ENCODE data around the gene CCND3. TPM values are rescaled to one million over a fixed set of nuclear protein-coding genes. Genes with fewer than 3 reads are reported as not detected.

CCND3 gene
- total and polyA plus RNA-seq, 2 experiments from 2014 or later, result 20.0 to 43.1 TPM

DNA sequence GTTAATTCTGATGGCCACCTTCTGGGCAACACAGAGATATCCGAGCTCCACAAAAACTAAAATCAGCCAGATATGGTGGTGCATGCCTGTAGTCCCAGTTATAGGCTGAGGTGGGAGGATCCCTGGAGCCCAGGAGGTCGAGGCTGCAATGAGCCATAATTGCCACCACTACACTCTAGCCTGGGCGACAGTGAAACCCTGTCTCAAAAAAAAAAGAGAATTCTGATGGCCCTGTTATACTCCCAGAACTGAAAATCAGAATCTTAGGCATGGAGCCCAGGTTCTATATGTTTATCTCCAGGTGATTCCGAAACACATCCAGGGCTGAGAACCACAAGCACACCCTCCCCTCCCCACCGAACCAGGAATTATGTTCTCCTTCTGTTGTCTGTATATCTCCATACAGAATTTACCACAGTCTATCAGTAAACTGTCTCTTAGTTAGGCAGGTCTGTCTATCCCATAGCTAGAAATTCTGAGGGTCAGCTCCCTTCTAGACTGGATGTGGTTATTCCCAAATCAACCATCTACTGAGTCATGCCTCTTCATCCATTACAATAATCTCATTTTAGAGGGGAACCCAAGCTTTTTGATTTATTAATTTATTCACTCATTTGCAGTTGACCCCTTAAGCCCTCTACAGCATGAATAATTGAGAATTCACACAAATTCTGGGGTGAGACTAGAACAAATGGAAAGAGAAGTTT lies 24.8 kb upstream of the CCND3 start:
- H3K9me3 ChIP-seq (ENCODE audit: low read depth), result no peaks in the 10 kb centered on the region
- no peaks in the 10 kb centered on the region for H3K36me3 ChIP-seq
- TF ChIP-seq, protein P1, sequence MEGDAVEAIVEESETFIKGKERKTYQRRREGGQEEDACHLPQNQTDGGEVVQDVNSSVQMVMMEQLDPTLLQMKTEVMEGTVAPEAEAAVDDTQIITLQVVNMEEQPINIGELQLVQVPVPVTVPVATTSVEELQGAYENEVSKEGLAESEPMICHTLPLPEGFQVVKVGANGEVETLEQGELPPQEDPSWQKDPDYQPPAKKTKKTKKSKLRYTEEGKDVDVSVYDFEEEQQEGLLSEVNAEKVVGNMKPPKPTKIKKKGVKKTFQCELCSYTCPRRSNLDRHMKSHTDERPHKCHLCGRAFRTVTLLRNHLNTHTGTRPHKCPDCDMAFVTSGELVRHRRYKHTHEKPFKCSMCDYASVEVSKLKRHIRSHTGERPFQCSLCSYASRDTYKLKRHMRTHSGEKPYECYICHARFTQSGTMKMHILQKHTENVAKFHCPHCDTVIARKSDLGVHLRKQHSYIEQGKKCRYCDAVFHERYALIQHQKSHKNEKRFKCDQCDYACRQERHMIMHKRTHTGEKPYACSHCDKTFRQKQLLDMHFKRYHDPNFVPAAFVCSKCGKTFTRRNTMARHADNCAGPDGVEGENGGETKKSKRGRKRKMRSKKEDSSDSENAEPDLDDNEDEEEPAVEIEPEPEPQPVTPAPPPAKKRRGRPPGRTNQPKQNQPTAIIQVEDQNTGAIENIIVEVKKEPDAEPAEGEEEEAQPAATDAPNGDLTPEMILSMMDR (IDR thresholded peaks at IDR 0.05; ENCODE audit: low read depth, low read length), result no peak
- no peaks in the 10 kb centered on the region for H3K4me1 ChIP-seq (ENCODE audit: low read depth)
- no peak overlapping the region for H3K4me3 ChIP-seq
- H3K27ac ChIP-seq, result no peak overlapping the region
- H3K27me3 ChIP-seq, result no peaks in the 10 kb centered on the region
- DNase-seq (ENCODE audit: low read depth in 1 of 2, low spot score in 1 of 2), result no peak

DNA sequence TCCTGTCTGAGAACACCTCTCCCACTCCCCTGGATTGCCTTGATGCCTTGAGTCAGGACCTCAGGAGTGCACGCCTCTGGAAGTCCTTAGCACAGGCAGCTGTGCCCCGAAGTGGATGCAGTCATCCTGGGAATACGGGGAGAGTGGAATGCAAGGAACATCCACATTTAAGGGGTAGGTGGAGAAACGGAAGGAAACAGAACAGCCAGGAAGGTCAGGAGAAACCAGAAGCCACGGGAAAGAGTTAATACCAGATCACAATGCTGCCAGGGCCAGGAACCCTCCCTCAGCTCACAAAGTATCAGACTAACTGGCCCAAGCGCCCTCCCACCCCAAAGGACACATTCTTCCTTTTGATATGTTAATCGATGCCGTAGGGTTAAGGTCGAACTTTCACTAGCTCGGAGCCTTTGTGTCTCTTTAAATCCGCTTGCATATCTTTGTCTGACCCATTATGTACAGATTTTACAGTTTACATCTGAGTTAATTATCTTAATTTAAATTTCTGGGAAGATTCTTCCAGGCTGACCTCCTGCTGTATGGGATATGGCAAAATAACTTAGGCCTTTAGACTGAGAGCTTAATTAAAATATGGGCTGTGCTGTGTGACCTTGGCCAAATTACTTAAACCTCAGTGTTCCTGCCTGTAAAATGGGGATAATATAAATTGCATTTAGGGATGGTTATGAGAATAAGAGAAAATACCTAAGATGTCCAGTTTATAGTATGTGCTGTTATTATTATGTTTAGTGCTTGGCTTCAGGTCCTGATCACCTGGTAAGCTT lies 24.0 kb upstream of the CCND3 start:
- no peaks in the 10 kb centered on the region for H3K27me3 ChIP-seq
- no peaks in the 10 kb centered on the region for H3K4me1 ChIP-seq (ENCODE audit: low read depth)
- no peak overlapping the region for H3K4me3 ChIP-seq
- no peaks in the 10 kb centered on the region for H3K9me3 ChIP-seq (ENCODE audit: low read depth)
- no peak overlapping the region for H3K27ac ChIP-seq
- no peaks in the 10 kb centered on the region for H3K36me3 ChIP-seq
- no peak for DNase-seq (ENCODE audit: low read depth in 1 of 2, low spot score in 1 of 2)
- TF ChIP-seq, protein P1 (IDR thresholded peaks at IDR 0.05; ENCODE audit: low read depth, low read length), result no peak

DNA sequence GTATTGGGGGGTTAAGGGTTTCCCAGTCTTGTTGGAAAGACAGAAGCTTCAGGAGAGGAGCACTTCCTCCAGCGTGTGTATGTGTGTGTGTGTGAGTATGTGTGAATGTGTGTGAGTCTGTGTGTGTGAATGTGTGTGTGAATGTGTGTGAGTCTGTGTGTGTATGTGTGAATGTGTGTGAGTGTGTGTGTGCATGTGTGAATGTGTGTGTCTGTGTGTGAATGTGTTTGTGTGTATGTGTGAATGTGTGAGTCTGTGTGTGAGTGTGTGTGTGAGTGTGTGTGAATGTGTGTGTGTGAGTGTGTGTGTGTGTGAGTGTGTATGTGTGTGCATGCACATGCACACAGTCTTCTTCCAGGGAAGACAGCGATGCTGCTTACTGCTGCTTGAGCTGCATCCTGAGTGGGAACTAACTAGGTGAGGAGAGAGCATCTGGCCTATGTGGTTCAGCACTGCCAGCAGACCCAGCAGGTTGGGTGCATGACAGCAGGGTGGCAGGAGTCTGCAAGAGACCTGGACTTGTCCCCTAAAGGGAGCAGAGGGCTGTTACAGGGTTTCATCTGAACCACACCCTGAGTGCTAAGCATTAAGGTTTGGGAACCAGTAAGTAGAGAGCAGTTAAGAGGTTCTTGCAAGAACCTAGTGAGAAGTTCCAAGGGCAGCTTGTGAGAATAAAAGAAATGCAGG lies 22.7 kb upstream of the CCND3 start:
- Histone ChIP-seq H3K27ac (no peak overlapping the region), H3K4me3 (no peak overlapping the region), H3K27me3 (no peaks in the 10 kb centered on the region), H3K9me3 (ENCODE audit: low read depth) (no peaks in the 10 kb centered on the region), H3K4me1 (ENCODE audit: low read depth) (no peaks in the 10 kb centered on the region), H3K36me3 (no peaks in the 10 kb centered on the region)
- DNase-seq (ENCODE audit: low read depth in 1 of 2, low spot score in 1 of 2), result no peak
- TF ChIP-seq, protein P1 (IDR thresholded peaks at IDR 0.05; ENCODE audit: low read depth, low read length), result no peak

DNA sequence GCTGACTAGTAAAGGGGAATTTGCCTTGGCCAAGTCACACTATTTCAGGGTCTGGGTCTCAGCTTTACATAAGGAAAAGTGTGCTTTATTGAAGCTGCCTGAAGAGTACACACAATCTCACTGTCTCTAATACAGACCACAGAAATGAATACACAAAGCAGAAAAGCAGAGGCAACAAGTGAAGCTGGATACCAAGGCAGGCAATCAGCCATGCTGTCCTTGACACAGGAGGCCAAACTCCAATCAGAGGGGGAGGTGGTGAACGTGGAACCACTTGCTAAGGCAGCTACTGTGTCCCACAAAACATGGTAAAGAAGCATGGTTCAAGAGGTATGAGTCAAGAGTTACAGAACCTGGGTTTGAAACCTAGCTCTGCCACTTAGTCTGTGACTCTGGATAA lies 21.8 kb upstream of the CCND3 start:
- TF ChIP-seq, protein P1 (IDR thresholded peaks at IDR 0.05; ENCODE audit: low read depth, low read length), result no peak
- no peak overlapping the region for H3K4me3 ChIP-seq
- no peak overlapping the region for H3K27ac ChIP-seq
- no peaks in the 10 kb centered on the region for H3K36me3 ChIP-seq
- no peaks in the 10 kb centered on the region for H3K27me3 ChIP-seq
- H3K9me3 ChIP-seq (ENCODE audit: low read depth), result no peaks in the 10 kb centered on the region
- DNase-seq (ENCODE audit: low read depth in 1 of 2, low spot score in 1 of 2), result no peak
- no peaks in the 10 kb centered on the region for H3K4me1 ChIP-seq (ENCODE audit: low read depth)

DNA sequence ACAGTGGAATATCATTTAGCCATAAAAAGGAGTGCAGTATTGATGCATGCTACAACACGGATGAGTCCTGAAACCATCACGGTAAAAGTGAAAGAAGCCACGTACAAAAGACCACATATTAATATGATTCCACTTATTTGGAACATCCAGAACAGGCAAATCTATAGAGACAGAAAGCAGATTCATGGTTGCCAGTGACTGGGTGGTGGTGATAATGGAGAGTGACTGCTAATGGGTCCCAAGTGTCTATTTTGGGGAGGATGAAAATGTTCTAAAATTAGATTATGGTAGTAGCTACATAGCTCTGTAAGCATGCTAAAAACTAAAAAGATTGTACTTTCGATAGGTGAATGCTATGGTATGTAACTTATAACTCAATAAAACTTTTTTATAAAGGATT lies 18.4 kb upstream of the CCND3 start:
- TF ChIP-seq, protein P1 (IDR thresholded peaks at IDR 0.05; ENCODE audit: low read depth, low read length), result no peak

More for the DNA sequence above, 18.4 kb upstream of the CCND3 start:
- Histone ChIP-seq H3K4me3 (no peak overlapping the region), H3K9me3 (ENCODE audit: low read depth) (no peaks in the 10 kb centered on the region), H3K36me3 (no peaks in the 10 kb centered on the region), H3K4me1 (ENCODE audit: low read depth) (no peaks in the 10 kb centered on the region), H3K27ac (no peak overlapping the region), H3K27me3 (no peaks in the 10 kb centered on the region)
- no peak for DNase-seq (ENCODE audit: low read depth in 1 of 2, low spot score in 1 of 2)
